Ishikawa (cell line): ENCODE data around the gene FAM81A.

ENCODE experiments used
- CEBPB ChIP-seq: IDR thresholded peaks from 2 replicates; pipeline ENCODE4 v1.6.1; 2012
- CREB1 ChIP-seq: IDR thresholded peaks from 2 replicates; pipeline ENCODE4 v1.6.1; 2012; ENCODE audit warnings: low read depth
- EP300 ChIP-seq: IDR thresholded peaks from 2 replicates; pipeline ENCODE4 v1.6.1; 2012; ENCODE audit warnings: borderline replicate concordance
- FOXM1 ChIP-seq: IDR thresholded peaks from 2 replicates; pipeline ENCODE4 v1.6.1; 2012; ENCODE audit warnings: low read depth, borderline replicate concordance
- NFIC ChIP-seq: IDR thresholded peaks from 2 replicates; pipeline ENCODE4 v1.6.1; 2012
- TAF1 ChIP-seq: IDR thresholded peaks from 2 replicates; pipeline ENCODE4 v1.6.1; 2012; ENCODE audit warnings: low read depth, mild to moderate bottlenecking
- TF ChIP-seq, protein P1 (sequence below): IDR thresholded peaks from 2 replicates; pipeline ENCODE4 v1.6.1; 2012
- TF ChIP-seq, protein P2 (sequence below): IDR thresholded peaks from 2 replicates; pipeline ENCODE4 v1.6.1; 2012; ENCODE audit warnings: low read depth, mild to moderate bottlenecking

GRCh38 chr15:59515190-59515589 is 77.2 kb downstream of the FAM81A start:
- TF ChIP-seq, protein P1, sequence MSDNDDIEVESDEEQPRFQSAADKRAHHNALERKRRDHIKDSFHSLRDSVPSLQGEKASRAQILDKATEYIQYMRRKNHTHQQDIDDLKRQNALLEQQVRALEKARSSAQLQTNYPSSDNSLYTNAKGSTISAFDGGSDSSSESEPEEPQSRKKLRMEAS = no peak
- TF ChIP-seq EP300 (no peak), CEBPB (no peak), FOXM1 (no peak), CREB1 (no peak), NFIC (no peak), TAF1 (no peak)
- TF ChIP-seq, protein P2, sequence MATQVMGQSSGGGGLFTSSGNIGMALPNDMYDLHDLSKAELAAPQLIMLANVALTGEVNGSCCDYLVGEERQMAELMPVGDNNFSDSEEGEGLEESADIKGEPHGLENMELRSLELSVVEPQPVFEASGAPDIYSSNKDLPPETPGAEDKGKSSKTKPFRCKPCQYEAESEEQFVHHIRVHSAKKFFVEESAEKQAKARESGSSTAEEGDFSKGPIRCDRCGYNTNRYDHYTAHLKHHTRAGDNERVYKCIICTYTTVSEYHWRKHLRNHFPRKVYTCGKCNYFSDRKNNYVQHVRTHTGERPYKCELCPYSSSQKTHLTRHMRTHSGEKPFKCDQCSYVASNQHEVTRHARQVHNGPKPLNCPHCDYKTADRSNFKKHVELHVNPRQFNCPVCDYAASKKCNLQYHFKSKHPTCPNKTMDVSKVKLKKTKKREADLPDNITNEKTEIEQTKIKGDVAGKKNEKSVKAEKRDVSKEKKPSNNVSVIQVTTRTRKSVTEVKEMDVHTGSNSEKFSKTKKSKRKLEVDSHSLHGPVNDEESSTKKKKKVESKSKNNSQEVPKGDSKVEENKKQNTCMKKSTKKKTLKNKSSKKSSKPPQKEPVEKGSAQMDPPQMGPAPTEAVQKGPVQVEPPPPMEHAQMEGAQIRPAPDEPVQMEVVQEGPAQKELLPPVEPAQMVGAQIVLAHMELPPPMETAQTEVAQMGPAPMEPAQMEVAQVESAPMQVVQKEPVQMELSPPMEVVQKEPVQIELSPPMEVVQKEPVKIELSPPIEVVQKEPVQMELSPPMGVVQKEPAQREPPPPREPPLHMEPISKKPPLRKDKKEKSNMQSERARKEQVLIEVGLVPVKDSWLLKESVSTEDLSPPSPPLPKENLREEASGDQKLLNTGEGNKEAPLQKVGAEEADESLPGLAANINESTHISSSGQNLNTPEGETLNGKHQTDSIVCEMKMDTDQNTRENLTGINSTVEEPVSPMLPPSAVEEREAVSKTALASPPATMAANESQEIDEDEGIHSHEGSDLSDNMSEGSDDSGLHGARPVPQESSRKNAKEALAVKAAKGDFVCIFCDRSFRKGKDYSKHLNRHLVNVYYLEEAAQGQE = no peak
